SK-N-SH treated with all-trans-retinoic acid at 6 μM for 48 hours (cell line): Measurements from ENCODE around the gene DHDDS.

ENCODE experiments used
- ATAC-seq: fragments of 200-7000 bp; cut with Tn5 transposase; 3 replicates; pipeline ENCODE4 v1.9.1; 2020; ENCODE audit warnings: mild to moderate bottlenecking, moderate library complexity
- ARNTL ChIP-seq: fragments of 450-650 bp; formaldehyde crosslinking; IDR thresholded peaks from 2 replicates; pipeline ENCODE4 v1.5.0; 2020; ENCODE audit warnings: low read depth, mild to moderate bottlenecking, moderate library complexity, borderline replicate concordance
- BACH2 ChIP-seq: fragments of 250-450 bp; sonication (Bioruptor Pico); IDR thresholded peaks from 2 replicates; pipeline ENCODE4 v1.9.0; 2021; ENCODE audit warnings: mild to moderate bottlenecking, borderline replicate concordance
- CSDC2 ChIP-seq: fragments of 250-450 bp; sonication (Bioruptor Pico); IDR thresholded peaks from 2 replicates; pipeline ENCODE4 v1.5.0; 2020; ENCODE audit warnings: mild to moderate bottlenecking, moderate library complexity
- CSRNP3 ChIP-seq: fragments of 250-450 bp; sonication (Bioruptor Pico); IDR thresholded peaks from 2 replicates; pipeline ENCODE4 v1.5.1; 2021; ENCODE audit warnings: mild to moderate bottlenecking, moderate library complexity
- ESRRG ChIP-seq: fragments of 250-450 bp; sonication (Bioruptor Pico); IDR thresholded peaks from 2 replicates; pipeline ENCODE4 v1.6.1; 2021; ENCODE audit warnings: mild to moderate bottlenecking
- GLIS3 ChIP-seq: fragments of 250-450 bp; sonication (Bioruptor Pico); IDR thresholded peaks from 2 replicates; pipeline ENCODE4 v1.5.0; 2020; ENCODE audit warnings: mild to moderate bottlenecking, moderate library complexity
- ISL1 ChIP-seq: fragments of 250-450 bp; sonication (Bioruptor Pico); IDR thresholded peaks from 2 replicates; pipeline ENCODE4 v2.1.2; 2022; ENCODE audit warnings: mild to moderate bottlenecking, moderate library complexity
- OSR1 ChIP-seq: fragments of 250-450 bp; sonication (Bioruptor Pico); IDR thresholded peaks from 2 replicates; pipeline ENCODE4 v1.8.0; 2022; ENCODE audit warnings: moderate library complexity, mild to moderate bottlenecking, inconsistent platforms
- PATZ1 ChIP-seq: fragments of 250-450 bp; sonication (Bioruptor Pico); IDR thresholded peaks from 2 replicates; pipeline ENCODE4 v1.8.0; 2020; ENCODE audit warnings: mild to moderate bottlenecking, moderate library complexity, borderline replicate concordance
- POU6F1 ChIP-seq: fragments of 250-450 bp; sonication (Bioruptor Pico); IDR thresholded peaks from 2 replicates; pipeline ENCODE4 v1.8.0; 2021; ENCODE audit warnings: low read depth, mild to moderate bottlenecking, moderate library complexity, borderline replicate concordance
- PPARA ChIP-seq: fragments of 250-450 bp; sonication (Bioruptor Pico); IDR thresholded peaks from 2 replicates; pipeline ENCODE4 v1.5.0; 2020; ENCODE audit warnings: mild to moderate bottlenecking, borderline replicate concordance
- RARB ChIP-seq: fragments of 250-450 bp; sonication (Bioruptor Pico); IDR thresholded peaks from 2 replicates; pipeline ENCODE4 v1.8.0; 2021; ENCODE audit warnings: mild to moderate bottlenecking, moderate library complexity
- SNAI2 ChIP-seq: fragments of 250-450 bp; sonication (Bioruptor Pico); IDR thresholded peaks from 2 replicates; pipeline ENCODE4 v1.5.0; 2020; ENCODE audit warnings: mild to moderate bottlenecking, moderate library complexity
- TCF4 ChIP-seq: fragments of 250-450 bp; sonication (Bioruptor Pico); IDR thresholded peaks from 2 replicates; pipeline ENCODE4 v1.8.0; 2021; ENCODE audit warnings: mild to moderate bottlenecking, moderate library complexity, borderline replicate concordance
- TOX ChIP-seq: fragments of 250-450 bp; sonication (Bioruptor Pico); IDR thresholded peaks from 2 replicates; pipeline ENCODE4 v1.8.0; 2021; ENCODE audit warnings: mild to moderate bottlenecking, moderate library complexity, borderline replicate concordance
- ZC3H10 ChIP-seq: fragments of 250-450 bp; sonication (Bioruptor Pico); IDR thresholded peaks from 2 replicates; pipeline ENCODE4 v1.5.1; 2021; ENCODE audit warnings: mild to moderate bottlenecking, moderate library complexity
- ZFP3 ChIP-seq: fragments of 250-450 bp; sonication (Bioruptor Pico); IDR thresholded peaks from 2 replicates; pipeline ENCODE4 v1.5.0; 2020; ENCODE audit warnings: mild to moderate bottlenecking, moderate library complexity
- ZFP30 ChIP-seq: fragments of 450-650 bp; formaldehyde crosslinking; IDR thresholded peaks from 2 replicates; pipeline ENCODE4 v1.5.0; 2022; ENCODE audit warnings: mild to moderate bottlenecking, moderate library complexity
- ZNF565 ChIP-seq: fragments of 450-650 bp; formaldehyde crosslinking; conservative IDR thresholded peaks from 2 replicates; pipeline ENCODE4 v1.5.0; 2020; ENCODE audit warnings: low read depth, mild to moderate bottlenecking, moderate library complexity
- ZNF70 ChIP-seq: fragments of 450-650 bp; formaldehyde crosslinking; IDR thresholded peaks from 2 replicates; pipeline ENCODE4 v1.5.0; 2020; ENCODE audit warnings: mild to moderate bottlenecking, moderate library complexity
- ZNF8 ChIP-seq: fragments of 450-650 bp; formaldehyde crosslinking; IDR thresholded peaks from 2 replicates; pipeline ENCODE4 v1.5.0; 2020; ENCODE audit warnings: mild to moderate bottlenecking, moderate library complexity
- TF ChIP-seq, protein P1 (sequence below): fragments of 250-450 bp; sonication (Bioruptor Pico); IDR thresholded peaks from 2 replicates; pipeline ENCODE4 v1.5.1; 2020; ENCODE audit warnings: low read depth, mild to moderate bottlenecking, moderate library complexity
- TF ChIP-seq, protein P2 (sequence below): fragments of 250-450 bp; sonication (Bioruptor Pico); IDR thresholded peaks from 2 replicates; pipeline ENCODE4 v1.5.0; 2020; ENCODE audit warnings: mild to moderate bottlenecking, moderate library complexity

DHDDS gene

DNA sequence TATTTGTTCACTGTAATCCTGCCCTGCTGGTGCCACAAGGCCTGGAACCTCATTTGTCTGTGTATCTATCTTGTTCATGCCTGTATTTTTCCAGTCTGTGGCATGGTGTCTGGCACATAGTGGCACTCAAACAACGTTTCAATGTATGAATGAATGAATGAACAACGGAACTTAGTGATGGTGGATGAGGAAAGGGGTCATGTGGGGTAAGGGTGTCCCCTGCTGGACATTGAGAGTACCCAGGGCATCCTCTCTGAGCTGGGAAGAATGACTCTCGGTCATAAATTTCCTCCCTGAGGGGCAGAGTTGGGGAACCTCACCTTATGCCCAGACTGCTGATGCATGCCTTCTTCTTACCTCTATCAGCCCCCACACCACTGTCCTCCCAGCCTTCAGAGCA lies 40.7 kb upstream of the DHDDS start:
- ATAC-seq = peak; percentile 92
- TF ChIP-seq ZFP3 (no peak), OSR1 (CRISPR knock-in tag) (no peak), TCF4 (CRISPR knock-in tag) (no peak), ZNF565 (CRISPR knock-in tag) (no peak), TOX (CRISPR knock-in tag) (no peak), POU6F1 (CRISPR knock-in tag) (no peak), ZC3H10 (CRISPR knock-in tag) (no peak), GLIS3 (CRISPR knock-in tag) (no peak), ISL1 (CRISPR knock-in tag) (no peak), ZNF70 (CRISPR knock-in tag) (no peak), RARB (no peak), SNAI2 (no peak), ZFP30 (CRISPR knock-in tag) (no peak), PPARA (CRISPR knock-in tag) (no peak), ZNF8 (CRISPR knock-in tag) (no peak), ESRRG (CRISPR knock-in tag) (no peak), PATZ1 (CRISPR knock-in tag) (no peak), CSDC2 (CRISPR knock-in tag) (no peak)
- TF ChIP-seq, protein P1, sequence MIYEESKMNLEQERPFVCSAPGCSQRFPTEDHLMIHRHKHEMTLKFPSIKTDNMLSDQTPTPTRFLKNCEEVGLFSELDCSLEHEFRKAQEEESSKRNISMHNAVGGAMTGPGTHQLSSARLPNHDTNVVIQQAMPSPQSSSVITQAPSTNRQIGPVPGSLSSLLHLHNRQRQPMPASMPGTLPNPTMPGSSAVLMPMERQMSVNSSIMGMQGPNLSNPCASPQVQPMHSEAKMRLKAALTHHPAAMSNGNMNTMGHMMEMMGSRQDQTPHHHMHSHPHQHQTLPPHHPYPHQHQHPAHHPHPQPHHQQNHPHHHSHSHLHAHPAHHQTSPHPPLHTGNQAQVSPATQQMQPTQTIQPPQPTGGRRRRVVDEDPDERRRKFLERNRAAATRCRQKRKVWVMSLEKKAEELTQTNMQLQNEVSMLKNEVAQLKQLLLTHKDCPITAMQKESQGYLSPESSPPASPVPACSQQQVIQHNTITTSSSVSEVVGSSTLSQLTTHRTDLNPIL = no peak
- TF ChIP-seq, protein P2, sequence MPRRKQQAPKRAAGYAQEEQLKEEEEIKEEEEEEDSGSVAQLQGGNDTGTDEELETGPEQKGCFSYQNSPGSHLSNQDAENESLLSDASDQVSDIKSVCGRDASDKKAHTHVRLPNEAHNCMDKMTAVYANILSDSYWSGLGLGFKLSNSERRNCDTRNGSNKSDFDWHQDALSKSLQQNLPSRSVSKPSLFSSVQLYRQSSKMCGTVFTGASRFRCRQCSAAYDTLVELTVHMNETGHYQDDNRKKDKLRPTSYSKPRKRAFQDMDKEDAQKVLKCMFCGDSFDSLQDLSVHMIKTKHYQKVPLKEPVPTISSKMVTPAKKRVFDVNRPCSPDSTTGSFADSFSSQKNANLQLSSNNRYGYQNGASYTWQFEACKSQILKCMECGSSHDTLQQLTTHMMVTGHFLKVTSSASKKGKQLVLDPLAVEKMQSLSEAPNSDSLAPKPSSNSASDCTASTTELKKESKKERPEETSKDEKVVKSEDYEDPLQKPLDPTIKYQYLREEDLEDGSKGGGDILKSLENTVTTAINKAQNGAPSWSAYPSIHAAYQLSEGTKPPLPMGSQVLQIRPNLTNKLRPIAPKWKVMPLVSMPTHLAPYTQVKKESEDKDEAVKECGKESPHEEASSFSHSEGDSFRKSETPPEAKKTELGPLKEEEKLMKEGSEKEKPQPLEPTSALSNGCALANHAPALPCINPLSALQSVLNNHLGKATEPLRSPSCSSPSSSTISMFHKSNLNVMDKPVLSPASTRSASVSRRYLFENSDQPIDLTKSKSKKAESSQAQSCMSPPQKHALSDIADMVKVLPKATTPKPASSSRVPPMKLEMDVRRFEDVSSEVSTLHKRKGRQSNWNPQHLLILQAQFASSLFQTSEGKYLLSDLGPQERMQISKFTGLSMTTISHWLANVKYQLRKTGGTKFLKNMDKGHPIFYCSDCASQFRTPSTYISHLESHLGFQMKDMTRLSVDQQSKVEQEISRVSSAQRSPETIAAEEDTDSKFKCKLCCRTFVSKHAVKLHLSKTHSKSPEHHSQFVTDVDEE (CRISPR knock-in tag) = no peak

DNA sequence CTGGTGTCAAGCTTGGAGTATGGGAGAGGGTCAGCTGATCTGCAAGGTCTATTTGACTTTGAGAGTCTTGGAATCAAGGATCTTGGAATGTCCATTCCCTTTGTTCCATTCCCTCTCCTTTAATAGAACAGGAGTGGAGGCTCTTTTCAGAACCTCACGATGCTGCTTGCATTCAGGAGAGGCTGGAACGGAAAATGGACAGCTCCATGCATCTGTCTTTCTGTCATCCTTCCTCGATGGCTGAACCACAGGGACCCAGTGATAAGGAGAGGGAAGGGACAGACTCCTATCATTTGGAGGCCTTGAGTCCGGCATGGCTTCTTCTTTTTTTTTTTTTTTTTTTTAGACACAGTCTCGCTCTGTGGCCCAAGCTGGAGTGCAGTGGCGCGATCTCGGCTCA lies 36.4 kb upstream of the DHDDS start:
- TF ChIP-seq ISL1 (CRISPR knock-in tag) = no peak
- no peak for TF ChIP-seq ESRRG (CRISPR knock-in tag)
- no peak for TF ChIP-seq ZC3H10 (CRISPR knock-in tag)
- no peak for TF ChIP-seq CSDC2 (CRISPR knock-in tag)
- TF ChIP-seq ZNF565 (CRISPR knock-in tag) = no peak
- no peak for TF ChIP-seq SNAI2
- TF ChIP-seq RARB = no peak
- TF ChIP-seq BACH2 (CRISPR knock-in tag) = no peak
- TF ChIP-seq ZNF8 (CRISPR knock-in tag) = no peak
- no peak for TF ChIP-seq ARNTL (CRISPR knock-in tag)
- TF ChIP-seq ZNF70 (CRISPR knock-in tag) = no peak
- no peak for TF ChIP-seq PATZ1 (CRISPR knock-in tag)
- no peak for TF ChIP-seq CSRNP3 (CRISPR knock-in tag)
- ATAC-seq = no peak
